GM19328 (cell line): ENCODE results near the gene RBM10.
A peak's percentile ranks its signal among the peaks of the same experiment; 100 is the strongest.
"Not testable (repeated sequence)": the region's sequence is repeated elsewhere in the genome, so short reads cannot be mapped to it uniquely, and the experiment has no call there.

Experiments
- ATAC-seq: cut with Tn5 transposase; IDR thresholded peaks from one replicate; pipeline ENCODE4 v1.9.1; 2021; ENCODE audit warnings: mild to moderate bottlenecking, moderate library complexity; ENCODE audit not compliant: unreplicated experiment

Gene RBM10, protein sequence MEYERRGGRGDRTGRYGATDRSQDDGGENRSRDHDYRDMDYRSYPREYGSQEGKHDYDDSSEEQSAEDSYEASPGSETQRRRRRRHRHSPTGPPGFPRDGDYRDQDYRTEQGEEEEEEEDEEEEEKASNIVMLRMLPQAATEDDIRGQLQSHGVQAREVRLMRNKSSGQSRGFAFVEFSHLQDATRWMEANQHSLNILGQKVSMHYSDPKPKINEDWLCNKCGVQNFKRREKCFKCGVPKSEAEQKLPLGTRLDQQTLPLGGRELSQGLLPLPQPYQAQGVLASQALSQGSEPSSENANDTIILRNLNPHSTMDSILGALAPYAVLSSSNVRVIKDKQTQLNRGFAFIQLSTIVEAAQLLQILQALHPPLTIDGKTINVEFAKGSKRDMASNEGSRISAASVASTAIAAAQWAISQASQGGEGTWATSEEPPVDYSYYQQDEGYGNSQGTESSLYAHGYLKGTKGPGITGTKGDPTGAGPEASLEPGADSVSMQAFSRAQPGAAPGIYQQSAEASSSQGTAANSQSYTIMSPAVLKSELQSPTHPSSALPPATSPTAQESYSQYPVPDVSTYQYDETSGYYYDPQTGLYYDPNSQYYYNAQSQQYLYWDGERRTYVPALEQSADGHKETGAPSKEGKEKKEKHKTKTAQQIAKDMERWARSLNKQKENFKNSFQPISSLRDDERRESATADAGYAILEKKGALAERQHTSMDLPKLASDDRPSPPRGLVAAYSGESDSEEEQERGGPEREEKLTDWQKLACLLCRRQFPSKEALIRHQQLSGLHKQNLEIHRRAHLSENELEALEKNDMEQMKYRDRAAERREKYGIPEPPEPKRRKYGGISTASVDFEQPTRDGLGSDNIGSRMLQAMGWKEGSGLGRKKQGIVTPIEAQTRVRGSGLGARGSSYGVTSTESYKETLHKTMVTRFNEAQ

DNA sequence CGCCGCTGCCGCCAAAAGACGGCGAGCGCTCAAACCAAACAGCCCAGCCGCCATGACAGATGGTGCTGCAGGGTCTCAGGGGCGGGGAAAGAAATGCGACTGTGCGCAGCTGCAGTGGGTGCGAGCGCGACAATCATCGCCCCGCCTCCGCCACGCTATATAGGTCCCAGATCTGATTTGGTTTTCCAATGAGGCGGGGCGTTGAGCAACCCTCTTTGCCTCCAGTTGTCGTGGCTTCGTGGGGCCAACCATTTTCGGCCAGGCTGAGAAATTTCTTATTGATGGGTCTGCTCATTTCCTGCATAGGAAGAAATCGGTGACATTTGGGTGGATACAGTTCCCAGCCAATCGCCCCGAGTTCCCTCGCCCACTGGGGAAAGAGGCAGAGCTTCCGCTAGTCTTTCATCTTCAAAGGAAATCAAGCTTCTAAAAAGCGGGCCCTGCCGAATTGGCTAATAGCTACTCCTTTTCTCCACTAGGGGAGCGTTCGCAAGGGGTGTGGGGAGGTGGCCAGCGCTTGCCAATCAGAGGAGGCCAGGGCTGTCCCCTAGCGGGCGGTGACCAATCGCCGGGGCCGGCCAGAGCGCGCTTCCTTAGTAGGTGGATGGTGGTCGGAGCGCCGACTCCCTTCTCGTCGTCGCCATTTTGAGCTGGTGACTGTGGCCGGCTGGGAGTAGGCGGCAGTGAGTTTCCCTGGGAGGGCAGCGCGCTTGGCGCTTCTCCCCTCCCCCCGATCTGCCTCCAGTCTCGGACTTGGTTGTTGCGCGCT, at the start of gene RBM10, which contains the start of gene NDUFB11:
Gene RBM10 (plus strand): TSS at position 596 of the 769 bp plus-strand sequence. CDS start 2,261 bp downstream, outside the sequence.
Gene NDUFB11 (minus strand): TSS at position 77 of the 769 bp plus-strand sequence. CDS start 23 bp downstream, at position 54.
- ATAC-seq, result peak; percentile 88

DNA sequence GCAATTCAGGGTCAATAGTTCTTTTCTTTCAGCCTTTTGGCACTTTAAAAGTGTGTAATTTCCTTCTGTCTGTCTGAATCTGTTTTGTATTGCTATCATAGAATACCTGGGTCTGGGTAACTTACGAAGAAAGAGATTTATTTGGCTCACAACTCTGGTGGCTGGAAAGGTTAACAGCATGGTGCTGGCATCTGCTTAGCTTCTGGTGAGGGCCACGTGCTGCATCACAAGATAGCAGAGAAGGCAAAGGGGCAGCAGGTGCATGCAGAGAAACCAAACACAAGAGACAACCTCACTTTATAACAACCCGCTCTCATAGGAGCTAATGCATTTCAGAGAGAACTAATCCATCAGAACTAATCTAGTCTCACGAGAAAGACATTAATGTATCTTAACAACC, 48.0 kb upstream of the RBM10 start:
- ATAC-seq, result no peak

DNA sequence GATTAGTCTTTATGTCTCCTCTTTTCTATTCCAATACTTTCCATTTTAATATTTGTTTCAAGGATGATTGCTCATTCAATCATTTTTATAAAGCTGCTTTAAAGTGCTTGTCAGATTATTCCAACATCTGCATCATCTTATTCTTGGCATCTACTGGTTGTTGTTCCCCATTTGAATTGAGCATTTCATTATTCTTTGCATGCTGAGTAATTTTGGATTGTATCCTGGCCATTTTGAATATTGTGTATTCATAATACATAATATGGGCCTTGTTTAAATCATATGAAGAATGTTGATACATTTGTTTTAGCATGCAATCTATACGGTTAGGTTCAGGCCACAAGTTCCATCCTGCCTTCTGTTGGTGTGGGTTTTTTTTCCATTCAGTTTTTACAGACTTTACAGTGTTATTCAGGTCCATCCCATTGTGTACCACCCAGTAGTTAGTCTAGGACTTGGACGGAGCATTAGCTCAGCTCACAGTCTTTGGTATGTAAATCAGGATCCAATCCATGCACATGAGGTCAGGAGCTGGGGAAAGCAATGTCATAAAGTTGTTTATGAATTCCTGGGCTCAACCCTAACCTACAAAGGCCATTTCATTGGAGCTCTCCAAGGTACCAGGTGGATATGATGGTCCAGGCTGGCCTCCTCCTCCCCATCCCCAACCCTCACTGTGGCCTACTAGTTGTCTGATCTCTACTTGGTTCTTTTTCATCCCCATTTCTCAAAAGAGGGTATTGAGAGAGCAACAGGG, 46.5 kb upstream of the RBM10 start:
- ATAC-seq, result no peak

GRCh38 chrX:47101206-47101605, 43.8 kb upstream of the RBM10 start:
- no peak for ATAC-seq

GRCh38 chrX:47110936-47111615, 33.9 kb upstream of the RBM10 start:
- ATAC-seq, result not testable (repeated sequence)

DNA sequence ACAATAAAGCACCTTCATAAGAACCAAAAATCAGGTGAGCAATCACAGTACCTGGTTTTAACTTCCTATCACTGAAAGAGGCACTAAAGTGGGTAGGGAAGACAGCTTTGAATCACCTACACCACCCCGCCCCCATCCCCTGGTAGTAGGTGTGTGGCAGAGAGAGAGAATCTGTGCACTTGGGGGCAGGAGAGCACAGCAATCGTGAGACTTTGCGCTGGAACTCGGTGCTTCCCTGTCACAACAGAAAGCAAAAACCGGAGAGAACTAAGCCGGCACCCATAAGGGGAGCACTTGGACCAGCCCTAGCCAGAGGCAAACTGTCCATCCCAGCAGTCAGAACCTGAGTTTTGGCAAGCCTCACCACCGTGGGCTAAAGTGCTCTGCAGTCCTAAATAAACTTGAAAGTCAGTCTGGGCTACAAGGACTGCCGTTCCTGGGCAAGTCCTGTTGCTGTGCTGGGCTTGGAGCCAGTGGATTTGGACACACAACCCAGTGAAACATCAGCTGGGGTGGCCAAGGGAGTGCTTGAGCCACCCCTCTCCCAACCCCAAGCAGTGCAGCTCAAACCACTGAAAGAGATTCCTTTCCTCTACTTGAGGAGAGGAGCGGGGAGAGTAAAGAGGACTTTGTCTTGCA, 32.6 kb upstream of the RBM10 start:
- no peak for ATAC-seq

GRCh38 chrX:47116551-47117110, 28.4 kb upstream of the RBM10 start:
- ATAC-seq, result not testable (repeated sequence)

DNA sequence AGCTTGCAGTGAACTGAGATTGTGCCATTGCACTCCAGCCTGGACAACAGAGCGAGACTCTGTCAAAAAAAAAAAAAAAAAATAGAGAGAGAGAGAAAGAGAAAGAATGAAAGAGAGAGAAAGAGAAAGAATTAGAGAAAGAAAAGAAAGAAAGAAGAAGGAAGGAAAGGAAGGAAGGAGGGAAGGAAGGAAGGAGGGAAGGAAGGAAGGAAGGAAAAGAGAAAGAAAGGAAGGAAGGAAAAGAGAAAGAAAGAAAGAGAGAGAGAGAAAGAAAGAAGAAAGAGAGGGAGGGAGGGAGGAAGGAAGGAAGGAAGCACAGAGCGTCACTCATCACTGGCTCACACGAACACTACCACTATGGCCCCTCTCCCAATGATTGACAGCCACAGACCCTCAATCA, 20.6 kb upstream of the RBM10 start:
- not testable (repeated sequence) for ATAC-seq

DNA sequence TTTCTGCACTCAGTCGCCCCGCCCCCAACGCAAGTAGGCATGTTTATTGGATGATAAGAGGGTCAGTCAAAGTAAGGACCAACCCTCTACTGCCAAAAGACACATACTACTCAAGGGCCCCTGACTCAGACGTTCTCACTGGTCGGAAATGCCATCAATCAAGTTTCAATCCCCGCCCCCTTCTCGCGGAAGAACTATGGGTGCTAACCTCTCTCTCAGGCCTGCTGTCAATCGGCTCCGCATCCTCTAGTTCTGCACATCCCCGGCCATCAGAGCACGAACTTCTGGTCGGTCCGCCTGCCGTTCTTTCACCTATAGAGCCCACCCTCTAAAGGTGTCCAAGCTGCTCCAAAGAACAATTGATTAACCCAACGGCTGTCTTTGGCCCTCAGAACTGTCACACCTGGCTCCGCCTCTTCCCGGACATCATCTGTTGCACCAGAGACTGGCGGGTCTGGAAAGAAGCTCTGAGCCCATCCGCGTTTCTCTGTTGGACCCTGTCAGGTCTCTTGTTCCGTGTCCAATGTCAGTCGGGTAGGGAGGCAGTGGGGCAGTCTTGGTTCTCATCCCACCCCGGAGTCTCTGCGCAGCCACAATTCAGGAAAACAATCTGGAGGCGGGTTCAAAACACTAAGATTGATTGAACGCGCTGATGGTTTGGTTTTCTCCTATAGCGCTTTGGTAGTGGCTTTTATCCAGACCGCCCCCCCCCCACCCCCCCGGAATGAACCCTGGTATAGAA, 15.7 kb upstream of the RBM10 start:
- ATAC-seq, result peak; percentile 91

DNA sequence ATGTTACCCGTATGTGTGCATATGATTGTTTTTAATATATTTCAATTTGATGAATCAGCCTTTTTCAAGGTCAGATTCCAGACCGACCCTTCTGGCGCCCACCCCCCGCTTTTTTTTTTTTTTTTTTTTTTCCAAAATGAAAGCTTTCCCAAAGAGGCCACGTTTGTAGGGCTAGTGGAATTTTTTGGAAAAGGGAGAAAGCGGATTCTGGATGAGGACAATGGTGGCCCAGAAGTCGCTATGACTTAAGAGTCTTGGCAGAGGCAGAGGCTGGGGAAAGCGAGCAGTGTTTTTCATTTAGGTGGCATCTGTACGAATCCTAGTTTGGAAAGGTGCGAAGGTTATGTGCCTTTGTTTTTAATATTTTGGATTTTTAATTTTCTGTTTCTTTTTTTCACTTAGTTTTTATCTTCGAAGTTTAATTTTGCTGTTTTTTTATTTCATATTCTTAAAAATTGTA, 15.1 kb upstream of the RBM10 start:
- ATAC-seq, result no peak

GRCh38 chrX:47133493-47133892, 11.5 kb upstream of the RBM10 start:
- no peak for ATAC-seq

DNA sequence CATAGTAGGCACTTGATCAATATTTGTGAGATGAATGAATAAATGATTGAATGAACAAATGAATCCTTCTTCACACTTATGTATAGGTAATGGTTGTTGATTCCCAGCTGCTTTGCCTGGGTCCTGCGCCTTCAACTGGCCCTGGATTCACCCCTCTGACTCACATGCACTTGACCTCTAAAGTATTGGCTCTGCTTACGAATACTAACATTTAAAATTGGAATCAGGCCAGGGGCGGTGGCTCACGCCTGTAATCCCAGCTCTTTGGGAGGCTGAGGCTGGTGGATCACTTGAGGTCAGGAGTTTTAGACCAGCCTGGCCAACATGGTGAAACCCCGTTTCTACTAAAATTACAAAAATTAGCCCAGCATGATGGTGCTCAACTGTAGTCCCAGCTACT, 9.4 kb upstream of the RBM10 start:
- not testable (repeated sequence) for ATAC-seq

DNA sequence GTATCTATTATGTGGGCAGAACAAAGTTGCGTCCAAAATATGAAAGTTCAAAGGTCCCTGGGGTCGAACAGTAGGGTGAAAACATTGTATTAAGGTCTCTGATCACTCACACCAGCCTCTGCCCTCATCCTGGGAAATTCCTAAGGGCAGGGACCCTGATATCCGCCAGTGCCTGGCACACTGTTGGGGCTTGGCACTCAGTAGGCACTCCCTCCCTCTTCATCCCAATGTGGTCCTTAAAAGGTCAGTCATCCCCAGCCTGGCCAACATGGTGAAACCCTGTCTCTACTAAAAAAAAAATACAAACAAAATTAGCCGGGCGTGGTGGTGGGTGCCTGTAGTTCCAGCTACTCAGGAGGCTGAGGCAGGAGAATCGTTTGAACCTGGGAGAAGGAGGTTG, 6.8 kb upstream of the RBM10 start:
- no peak for ATAC-seq

GRCh38 chrX:47143894-47144625, 961 bp upstream of the RBM10 start:
- ATAC-seq, result peak; percentile 5

GRCh38 chrX:47145395-47146120, 537 bp downstream of the RBM10 start:
- ATAC-seq, result peak; percentile 11

DNA sequence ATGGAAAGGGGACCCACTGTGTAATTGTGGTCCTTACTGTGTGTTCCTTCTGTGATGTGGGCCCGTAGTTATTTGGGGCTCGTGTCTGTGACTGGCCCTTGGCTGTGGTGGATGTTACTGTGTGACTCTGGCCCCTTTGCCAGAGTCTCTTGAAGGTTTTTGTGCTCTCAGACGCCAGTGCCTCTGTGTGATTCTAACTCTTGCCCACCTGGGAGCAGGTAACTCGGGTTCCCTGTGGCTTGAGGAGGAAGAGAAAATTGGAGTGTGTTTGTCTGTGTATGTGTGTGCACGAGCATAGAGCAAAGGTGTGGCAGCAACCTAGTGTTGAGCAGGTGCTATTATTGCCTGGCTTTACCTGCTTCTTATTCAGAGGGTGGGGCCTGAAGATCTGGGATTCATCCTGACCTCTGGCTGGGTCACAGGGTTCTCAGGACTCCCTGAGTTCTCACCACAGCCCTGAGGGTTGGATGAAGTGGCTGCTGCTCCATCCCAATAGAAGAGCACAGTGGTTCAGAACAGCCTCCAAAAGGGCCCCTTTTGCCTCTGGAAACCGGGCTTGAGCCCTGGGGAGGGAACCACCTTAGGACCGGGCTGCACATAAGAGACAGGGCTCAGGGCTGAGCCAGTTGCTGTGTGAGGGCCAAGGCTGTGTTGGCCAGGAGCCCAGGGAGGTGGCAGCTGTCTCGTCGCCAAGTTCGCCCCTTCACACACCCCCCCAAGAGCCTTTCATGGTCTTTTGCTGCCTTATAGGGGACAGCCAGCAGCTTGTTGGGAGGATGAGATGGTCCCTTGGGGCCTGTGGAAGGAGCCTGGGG, 1.3 kb downstream of the RBM10 start:
- ATAC-seq, result no peak
